ENCODE data around the gene PIGP.
"Not testable (repeated sequence)": the region's sequence is repeated elsewhere in the genome, so short reads cannot be mapped to it uniquely, and the experiment has no call there.

Gene PIGP

GRCh38 chr21:37072988-37073416, at the start of gene PIGP, which contains the start of gene TTC3:
PIGP (minus strand) TSS chr21:37073071; CDS start chr21:37072515, 556 bp downstream.
TTC3 (plus strand) TSS chr21:37073254; CDS start chr21:37087258, 14,004 bp downstream.
- peak; percentile 97 for DNase-seq

DNA sequence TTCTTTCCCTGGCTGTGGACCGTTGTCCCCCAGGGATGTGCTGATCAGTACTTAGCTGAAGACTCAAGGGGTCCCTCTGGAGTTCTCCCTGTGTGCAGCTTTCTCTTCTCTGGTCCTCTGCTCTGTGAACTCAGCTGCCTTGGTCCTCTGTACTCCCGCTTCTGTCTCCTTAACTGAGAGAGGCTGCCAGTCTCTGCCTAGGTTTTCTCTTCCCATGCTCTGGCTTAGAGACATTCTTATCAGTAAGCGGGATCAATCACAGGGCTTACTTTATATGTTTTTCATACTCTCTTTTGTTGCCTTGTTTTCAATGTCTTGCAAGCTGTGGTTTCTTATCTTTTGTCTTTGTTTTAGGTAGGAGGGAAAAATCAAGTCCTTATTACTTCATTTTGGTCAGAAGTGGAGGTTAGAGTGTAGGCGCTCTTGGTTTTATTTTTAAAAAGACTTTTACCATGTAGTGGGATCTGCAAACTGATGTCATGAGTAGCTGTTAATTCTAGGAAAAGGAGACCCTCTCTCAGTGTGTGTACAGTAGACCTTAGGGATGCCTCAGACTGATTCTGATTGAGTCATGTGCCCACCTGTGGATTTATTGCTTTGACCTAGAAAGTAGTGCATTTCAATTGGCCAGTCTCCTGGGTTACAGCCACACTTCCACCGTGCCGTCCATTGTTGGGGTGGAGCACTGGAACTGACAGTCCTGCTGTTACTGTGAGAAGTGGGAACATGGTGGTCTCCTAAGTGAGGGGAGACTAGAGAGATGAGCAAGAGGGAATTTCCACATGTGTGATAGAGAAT, 46.7 kb upstream of the PIGP start:
- no peak for DNase-seq

GRCh38 chr21:37118187-37118826, 45.4 kb upstream of the PIGP start:
- DNase-seq, result no peak

GRCh38 chr21:37117204-37117603, 44.3 kb upstream of the PIGP start:
- DNase-seq, result no peak

DNA sequence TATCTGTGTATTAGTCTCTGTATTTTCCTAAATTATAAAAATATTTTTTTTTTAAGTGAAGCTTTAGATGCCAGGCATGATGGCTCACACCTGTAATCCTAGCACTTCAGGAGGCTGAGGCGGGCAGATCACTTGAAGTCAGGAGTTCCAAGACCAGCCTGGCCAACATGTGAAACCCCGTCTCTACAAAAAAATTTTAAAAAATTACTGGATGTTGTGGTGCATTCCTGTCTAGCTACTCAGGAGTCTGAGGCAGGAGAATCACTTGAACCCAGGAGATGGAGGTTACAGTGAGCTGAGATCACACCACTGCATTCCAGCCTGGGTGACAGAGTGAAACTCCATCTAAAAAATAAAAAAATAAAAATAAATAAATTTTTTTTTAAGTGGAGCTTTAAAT, 43.6 kb upstream of the PIGP start:
- DNase-seq, result not testable (repeated sequence)

GRCh38 chr21:37114301-37114700, 41.4 kb upstream of the PIGP start:
- DNase-seq, result not testable (repeated sequence)

DNA sequence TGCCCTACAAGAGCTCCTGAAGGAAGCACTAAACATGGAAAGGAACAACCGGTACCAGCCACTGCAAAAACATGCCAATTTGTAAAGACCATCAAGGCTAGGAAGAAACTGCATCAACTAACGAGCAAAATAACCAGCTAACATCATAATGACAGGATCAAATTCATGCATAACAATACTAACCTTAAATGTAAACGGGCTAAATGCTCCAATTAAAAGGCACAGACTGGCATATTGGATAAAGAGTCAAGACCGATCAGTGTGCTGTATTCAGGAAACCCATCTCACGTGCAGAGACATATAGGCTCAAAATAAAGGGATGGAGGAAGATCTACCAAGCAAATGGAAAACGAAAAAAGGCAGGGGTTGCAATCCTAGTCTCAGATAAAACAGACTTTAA, 38.2 kb upstream of the PIGP start:
- DNase-seq, result not testable (repeated sequence)

GRCh38 chr21:37106998-37107397, 34.1 kb upstream of the PIGP start:
- DNase-seq, result no peak

DNA sequence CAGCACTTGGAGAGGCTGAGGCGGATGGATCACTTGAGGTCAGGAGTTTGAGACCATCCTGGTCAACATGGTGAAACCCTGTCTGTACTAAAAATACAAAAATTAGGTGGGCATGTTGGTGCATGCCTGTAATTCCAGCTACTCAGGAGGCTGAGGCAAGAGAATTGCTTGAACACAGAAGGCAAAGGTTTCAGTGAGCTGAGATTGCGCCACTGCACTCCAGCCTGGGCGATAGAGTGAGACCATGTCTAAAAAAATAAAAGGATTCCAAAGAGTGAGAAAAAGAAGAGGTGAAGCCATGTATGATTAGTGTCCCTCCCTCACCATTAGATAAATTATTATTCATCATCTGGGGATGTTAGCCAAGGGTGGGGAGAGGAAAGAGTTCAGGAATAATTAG, 29.9 kb upstream of the PIGP start:
- not testable (repeated sequence) for DNase-seq

GRCh38 chr21:37101384-37101783, 28.5 kb upstream of the PIGP start:
- no peak for DNase-seq

- DNase-seq, result no peak
Measured at GRCh38 chr21:37100316-37100715, 27.4 kb upstream of the PIGP start.

DNA sequence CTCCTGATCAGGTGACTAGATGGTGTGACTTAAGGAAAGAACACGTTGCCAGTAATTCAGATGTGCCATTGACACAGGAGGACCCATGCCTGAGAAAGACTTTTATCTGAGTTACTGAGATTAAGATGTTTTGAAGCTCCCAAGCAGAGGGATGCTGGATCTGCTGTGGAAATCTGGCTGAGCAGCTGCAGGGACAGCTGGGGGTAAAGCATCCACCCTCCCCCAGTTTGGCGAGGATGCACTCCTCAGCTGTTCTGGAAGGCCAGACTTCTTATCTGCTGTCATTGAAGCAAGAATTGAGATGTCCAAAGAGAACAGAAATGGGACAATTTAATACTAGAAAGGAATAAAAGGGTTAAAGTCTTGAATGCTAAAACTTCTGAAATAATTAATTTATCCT, 25.9 kb upstream of the PIGP start:
- DNase-seq, result no peak

DNA sequence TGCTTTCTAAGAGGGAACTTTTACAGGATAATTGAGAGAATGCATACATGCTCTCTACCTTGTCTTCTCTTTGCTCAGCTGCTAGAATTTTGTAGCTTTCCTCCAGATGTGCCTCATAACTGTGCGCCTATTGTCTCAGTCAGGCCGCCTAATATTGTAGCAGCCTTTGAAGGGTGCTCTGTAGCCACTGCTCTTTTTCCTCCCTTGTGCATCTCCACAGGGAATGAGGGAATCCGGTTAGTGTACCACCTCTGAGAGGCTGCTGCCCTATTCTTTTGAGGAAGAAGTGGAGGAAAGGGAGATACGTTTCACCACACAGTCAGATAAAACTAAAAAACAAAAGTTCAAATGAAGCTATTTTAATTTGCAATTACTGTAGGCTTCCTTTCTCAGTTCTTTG, 22.9 kb upstream of the PIGP start:
- no peak for DNase-seq

GRCh38 chr21:37093977-37094376, 21.1 kb upstream of the PIGP start:
- no peak for DNase-seq

- DNase-seq, result no peak
Measured at GRCh38 chr21:37088186-37088735, 15.4 kb upstream of the PIGP start.

DNA sequence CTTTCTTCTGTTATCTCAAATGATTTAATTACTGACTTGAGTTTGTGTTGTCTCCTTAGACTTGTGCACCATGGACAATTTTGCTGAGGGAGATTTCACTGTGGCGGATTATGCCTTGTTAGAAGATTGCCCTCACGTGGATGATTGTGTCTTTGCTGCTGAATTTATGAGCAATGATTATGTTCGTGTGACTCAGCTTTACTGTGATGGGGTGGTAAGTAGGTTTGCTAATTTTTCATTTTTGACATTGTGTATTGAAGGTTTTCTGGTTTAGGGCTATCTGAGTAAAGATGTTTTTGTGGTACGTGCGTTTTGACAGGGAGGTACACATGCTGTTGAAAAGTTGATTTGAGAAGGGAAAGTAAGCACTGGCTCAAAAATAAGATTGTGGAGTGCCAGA, 14.3 kb upstream of the PIGP start:
- peak; percentile 8 for DNase-seq

- no peak for DNase-seq
Measured at GRCh38 chr21:37085726-37086125, 12.9 kb upstream of the PIGP start.

GRCh38 chr21:37082856-37083528, 10.1 kb upstream of the PIGP start:
- DNase-seq, result no peak

DNA sequence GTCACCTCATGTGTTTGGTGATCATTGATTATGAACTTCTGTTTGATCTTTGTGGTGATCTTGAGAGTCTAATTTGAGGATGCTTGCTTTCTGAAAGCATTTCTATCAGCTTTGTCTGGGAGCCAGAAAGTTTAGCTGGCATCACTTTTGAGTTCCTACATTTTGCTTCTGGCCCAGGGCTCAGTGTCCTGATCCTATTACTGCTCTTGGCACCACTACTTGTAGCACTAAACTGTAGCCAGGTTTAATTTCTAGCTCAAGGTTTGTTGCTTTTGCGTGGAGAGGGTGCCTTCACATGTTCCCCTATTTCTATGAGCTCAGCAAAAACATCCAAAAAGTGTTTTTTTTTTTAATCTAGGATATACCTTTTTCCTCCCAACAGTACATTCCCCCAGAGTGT, 9.5 kb upstream of the PIGP start:
- DNase-seq, result no peak

DNA sequence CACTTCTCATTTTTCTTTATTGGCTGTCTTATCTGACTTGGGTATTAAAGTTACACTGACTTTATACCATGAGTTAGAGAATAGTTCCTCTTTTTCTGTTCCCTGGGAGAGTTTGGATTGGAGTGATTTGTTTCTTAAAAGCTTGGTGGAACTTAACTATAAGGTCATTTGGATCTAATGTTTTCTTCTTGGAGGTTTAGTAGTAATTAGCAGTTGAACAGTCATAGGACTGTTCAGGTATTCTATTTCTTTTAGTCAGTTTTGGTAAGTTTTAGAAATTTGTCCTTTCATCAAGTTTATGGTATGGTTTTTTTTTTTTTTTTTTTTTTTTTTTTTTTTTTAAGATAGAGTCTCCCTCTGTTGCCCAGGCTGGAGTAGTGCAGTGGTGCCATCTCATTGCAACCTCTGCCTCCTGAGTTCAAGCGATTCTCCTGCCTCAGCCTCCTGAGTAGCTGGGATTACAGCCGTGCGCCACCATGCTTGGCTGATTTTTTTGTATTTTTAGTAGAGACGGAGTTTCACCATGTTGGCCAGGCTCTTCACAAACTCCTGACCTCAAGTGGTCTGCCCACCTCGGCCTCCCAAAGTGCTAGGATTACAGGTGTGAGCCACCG, 6.4 kb upstream of the PIGP start:
- peak; percentile 5 for DNase-seq

- no peak for DNase-seq
Measured at GRCh38 chr21:37077403-37077802, 4.5 kb upstream of the PIGP start.

- no peak for DNase-seq
Measured at GRCh38 chr21:37076087-37076850, 3.4 kb upstream of the PIGP start.

Measured in CD4-positive, alpha-beta T cell treated with Interleukin-17A for 4 hours (primary cell).